GM12874 (cell line): ENCODE data around the gene MESP1.

Source experiments
- TF ChIP-seq, protein P1 (sequence below): IDR thresholded peaks from 2 replicates; pipeline ENCODE4 v1.5.1; 2011; ENCODE audit warnings: low read depth, mild to moderate bottlenecking, control low read depth, low read length, moderate library complexity; ENCODE audit not compliant: insufficient read depth

MESP1 gene, protein sequence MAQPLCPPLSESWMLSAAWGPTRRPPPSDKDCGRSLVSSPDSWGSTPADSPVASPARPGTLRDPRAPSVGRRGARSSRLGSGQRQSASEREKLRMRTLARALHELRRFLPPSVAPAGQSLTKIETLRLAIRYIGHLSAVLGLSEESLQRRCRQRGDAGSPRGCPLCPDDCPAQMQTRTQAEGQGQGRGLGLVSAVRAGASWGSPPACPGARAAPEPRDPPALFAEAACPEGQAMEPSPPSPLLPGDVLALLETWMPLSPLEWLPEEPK

DNA sequence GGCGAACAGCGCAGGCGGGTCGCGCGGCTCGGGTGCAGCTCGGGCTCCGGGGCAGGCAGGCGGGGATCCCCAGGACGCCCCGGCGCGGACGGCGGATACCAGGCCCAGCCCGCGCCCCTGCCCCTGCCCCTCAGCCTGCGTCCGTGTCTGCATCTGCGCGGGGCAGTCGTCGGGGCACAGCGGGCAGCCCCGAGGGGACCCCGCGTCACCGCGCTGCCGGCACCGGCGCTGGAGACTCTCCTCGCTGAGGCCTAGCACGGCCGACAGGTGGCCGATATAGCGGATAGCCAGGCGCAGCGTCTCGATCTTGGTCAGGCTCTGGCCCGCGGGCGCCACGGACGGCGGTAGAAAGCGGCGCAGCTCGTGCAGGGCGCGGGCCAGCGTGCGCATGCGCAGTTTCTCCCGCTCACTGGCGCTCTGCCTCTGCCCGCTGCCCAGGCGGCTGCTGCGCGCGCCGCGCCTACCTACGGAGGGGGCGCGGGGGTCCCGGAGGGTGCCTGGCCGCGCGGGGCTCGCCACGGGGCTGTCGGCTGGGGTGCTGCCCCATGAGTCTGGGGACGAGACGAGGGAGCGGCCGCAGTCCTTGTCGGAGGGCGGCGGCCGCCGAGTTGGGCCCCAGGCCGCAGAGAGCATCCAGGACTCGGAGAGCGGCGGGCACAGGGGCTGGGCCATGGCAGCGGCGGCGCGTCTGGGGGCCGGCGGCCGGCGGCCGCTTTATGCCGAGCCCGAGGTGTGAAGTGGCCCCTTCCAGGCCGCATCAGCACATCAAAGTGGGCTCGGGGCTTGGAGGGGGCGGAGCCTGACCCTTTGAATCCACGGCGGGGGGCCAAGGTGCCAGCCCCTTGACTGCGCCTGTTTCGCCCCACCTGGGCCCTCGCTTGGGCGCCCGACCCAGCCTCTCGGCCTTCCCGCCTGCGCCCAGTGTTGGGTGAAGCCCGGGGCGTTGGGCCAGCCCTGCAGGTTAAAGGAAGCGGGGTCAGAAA is at the start of gene MESP1:
Gene MESP1, minus strand, starts transcription at position 690 of the 983 bp plus-strand sequence. Its CDS starts 18 bp downstream, at position 672.
- TF ChIP-seq, protein P1, sequence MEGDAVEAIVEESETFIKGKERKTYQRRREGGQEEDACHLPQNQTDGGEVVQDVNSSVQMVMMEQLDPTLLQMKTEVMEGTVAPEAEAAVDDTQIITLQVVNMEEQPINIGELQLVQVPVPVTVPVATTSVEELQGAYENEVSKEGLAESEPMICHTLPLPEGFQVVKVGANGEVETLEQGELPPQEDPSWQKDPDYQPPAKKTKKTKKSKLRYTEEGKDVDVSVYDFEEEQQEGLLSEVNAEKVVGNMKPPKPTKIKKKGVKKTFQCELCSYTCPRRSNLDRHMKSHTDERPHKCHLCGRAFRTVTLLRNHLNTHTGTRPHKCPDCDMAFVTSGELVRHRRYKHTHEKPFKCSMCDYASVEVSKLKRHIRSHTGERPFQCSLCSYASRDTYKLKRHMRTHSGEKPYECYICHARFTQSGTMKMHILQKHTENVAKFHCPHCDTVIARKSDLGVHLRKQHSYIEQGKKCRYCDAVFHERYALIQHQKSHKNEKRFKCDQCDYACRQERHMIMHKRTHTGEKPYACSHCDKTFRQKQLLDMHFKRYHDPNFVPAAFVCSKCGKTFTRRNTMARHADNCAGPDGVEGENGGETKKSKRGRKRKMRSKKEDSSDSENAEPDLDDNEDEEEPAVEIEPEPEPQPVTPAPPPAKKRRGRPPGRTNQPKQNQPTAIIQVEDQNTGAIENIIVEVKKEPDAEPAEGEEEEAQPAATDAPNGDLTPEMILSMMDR, result peak; percentile 87

DNA sequence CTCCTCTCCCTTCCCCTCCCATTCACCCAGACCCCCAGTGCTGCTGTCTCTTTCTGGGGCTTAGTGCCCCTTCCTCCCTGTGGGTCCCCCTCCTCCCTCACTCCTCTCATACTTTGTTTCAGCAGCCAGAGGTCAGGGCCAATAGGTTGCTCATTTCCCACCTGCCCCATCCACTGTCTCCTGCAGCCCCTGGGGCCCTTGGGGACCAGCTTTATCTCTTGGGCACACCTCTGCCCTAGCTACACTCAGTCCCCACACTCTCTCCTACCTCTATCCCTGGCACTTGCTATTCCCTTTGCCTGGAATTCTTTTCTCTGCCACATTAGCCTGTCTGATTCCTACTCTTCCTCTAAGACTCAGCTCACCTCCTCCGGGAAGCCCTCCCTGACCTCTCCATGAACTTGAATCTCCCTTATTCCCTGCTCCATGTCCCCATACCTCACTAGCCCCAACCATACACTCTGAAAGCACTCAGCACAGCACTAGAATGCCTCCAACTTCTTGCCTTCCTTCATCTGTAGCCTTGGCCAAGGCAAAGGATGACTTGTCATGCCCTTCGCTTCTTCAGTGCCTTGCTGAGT is 49.0 kb upstream of the MESP1 start:
- TF ChIP-seq, protein P1, result no peak

DNA sequence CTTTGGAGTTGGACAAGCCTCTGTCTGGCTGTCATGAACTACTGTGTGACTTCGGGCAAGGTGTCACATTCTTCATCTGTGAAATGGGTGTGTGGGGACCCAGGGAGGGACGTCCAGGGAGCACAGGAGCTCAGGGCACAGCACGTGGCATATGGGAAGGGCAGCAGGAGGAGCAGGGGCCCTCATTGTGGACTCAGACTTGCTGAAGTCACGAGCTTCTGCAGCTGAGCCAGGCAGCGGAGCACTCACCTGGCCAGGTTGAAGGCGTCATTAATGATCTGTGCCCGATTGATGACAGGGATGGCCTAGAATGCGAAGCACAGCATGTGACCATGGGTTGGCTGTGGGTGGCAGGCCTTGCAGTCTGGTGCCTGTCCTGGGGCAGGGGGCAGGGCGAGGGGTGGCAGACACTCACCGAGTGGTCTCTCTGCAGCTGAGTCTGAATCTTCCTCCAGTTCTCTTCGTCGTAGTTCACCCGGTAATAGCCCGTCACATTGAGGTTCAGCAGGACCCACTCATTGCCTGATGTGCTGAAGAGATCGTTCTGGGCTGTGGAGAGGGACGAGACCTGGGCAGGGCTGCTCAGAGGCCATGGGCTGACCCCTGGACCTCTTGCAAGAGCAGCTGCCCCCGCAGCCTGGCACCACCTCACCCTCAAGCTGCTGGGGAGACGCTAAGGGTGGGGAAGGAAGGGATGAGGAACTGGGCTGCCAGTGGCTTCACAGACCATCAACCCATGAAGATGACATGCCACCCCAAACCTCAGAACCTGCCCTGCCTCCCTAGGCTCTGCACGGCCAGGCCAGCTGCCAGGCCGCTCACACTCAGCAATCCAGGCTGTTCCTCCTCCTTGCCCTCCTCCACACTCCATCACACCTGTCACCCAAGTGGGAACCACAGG is 48.2 kb upstream of the MESP1 start:
- TF ChIP-seq, protein P1, result no peak

DNA sequence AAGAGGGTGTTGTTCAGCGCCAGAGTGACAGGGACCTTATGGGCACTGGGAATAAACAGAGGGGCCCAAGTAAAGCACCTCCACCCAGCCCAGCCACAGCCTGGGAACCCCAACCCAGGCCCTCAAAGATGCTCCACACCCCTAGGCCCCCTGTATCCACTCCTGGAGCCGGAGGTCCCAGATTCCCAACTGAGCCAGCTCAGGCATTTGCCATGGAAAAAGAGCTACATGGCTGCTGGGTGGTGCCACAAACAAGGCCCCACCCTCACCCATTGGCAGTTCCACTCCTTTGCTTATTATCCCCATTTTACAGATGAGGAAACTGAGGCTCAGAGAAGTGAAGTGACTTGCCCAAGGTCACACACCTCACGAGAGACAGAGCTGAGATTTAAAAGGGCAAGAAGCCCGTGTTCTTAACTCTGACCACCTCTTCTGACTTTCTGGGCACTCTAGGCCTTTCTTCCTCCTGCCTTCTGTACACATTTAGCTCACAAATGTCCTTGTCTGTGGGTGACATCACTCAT is 46.7 kb upstream of the MESP1 start:
- TF ChIP-seq, protein P1, result no peak

DNA sequence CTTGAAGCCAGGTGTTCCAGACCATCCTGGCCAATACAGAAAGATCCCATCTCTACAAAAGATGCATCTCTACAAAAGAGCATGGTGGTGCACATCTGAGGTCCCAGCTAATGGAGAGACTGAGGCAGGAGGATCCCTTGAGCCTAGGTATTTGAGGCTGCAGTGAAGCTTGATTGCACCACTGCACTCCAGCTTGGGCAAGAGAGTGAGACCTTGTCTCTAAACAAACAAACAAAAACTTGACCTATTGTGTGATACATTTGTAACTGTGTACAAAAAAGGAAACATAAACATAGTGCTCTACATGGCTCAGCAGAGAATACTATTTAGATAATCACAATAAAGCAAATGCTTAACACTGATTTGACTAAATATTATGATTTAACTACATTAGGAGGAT is 44.9 kb upstream of the MESP1 start:
- TF ChIP-seq, protein P1, result no peak

DNA sequence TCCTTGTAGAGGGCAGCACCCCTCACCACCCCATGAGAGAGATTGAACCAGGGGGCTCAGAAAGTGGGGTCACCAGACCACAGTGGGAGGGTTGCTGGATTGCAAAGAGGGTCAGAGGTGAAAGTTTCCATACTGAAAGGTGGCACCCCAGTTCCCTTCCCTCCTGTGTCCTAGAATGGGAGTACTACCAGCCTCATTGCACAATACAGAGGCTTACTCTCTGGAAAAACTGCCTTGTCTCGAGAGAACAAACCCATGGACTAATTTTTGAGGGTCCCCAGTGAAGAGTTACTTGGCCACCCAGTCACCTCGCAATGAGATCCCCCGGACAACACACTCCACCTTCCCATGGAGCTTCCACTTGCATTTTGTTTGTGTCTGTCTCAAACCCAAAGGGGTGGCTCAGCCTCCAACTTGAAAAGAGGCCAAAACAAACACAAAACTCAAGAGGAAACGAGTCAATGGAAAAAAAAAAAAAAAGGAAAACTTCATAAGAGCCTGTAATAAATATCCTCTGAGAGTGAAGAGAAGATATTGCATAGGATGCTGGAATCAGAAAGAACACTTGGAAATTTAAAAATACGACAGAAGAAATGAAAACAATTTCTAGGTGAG is 43.7 kb upstream of the MESP1 start:
- TF ChIP-seq, protein P1, result no peak
